ENCODE measurements around the gene SLC41A3.

Gene SLC41A3

GRCh38 chr3:126119008-126119675 lies 35.2 kb upstream of the SLC41A3 start:
- no peak for DNase-seq

DNA sequence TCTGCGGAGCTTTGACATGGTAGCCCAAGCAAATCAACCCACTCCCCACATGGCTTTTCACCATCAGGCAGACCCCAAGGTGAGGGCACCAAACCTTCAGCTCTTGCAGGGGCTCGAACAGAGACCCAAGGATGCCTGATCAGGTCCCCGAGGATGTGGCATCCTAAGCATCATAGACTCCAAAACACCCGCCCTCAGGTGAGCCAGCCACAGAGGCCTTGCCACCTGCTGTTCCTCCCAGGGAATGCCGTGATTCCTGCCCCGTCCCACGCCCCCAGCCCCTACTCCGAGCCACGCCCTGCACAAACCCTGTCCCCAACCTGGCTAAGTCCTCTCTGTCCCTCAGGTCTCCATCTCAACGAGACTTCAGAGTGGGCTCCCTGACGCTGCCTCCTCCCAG lies 34.7 kb upstream of the SLC41A3 start:
- DNase-seq = no peak

DNA sequence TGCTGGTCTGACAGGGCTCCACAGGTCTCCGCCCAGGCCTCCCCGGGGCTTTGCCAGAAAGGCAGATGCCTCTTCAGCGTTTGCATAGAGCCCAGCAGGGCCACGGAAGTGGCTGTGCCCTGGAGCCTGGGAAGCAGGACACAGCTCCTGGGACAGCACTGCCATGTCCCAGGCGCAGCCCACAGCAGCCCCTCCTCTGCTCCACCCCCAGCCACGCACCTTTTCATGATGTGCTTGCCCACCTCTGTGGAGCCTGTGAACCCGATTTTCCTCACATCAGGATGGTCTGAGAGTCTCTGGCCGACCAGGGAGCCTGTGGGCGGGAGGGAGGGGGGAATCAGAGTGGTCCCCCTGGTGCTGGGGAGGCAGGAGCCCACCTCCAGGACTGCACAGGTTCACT lies 33.9 kb upstream of the SLC41A3 start:
- DNase-seq = no peak

- DNase-seq = no peak
These were observed 33.3 kb upstream of the SLC41A3 start for GRCh38 chr3:126117212-126117611.

GRCh38 chr3:126116526-126116925 lies 32.6 kb upstream of the SLC41A3 start:
- no peak for DNase-seq

DNA sequence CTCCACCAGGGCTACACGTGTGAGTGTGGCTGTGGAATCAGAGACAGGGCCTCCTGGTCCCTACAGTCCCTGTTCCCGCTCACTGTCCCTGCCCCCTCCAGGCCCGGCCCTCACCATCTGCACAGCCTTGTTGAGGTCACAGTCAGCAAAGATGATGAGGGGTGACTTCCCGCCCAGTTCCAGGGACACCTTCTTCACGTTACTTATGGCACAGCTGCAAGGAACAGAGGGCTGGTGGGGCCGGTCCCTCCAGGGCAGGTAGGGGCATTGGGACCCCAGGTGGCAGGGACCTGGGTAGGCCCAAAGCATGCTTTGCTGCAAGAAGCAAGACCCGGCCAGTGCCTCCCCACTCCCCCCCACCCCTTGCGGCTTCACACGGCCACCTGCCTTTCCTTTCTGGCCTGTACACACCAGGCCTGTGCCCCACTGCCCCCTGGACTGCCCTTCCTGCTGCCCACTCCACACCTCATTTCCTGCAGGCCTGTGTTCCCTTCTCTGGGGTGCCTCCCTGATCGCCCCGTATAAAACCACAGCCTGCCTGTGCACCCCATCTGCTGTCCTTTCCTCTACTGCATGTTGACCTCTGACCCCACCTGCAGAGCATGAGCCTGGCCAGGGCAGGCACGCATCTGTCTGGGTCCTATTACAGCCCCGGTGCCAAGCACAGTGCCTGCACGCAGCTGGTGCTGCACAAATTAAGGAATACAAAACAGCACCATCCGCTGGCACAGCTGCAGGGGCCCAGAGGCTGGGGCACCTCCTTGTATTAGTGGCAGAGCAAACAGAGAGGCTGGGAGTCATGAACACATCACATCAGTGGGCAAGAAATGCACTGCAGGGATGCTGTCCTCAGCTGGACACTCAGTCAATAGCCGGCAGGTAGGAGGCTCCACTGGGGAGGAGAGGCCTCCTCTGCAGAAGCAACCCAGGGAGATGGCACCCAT lies 30.8 kb upstream of the SLC41A3 start:
- DNase-seq = no peak

GRCh38 chr3:126113733-126114442 lies 30.0 kb upstream of the SLC41A3 start:
- no peak for DNase-seq

GRCh38 chr3:126113238-126113555 lies 29.3 kb upstream of the SLC41A3 start:
- no peak for DNase-seq

GRCh38 chr3:126112531-126113237 lies 28.8 kb upstream of the SLC41A3 start:
- DNase-seq = no peak

- no peak for DNase-seq
These were observed 27.9 kb upstream of the SLC41A3 start for GRCh38 chr3:126111566-126112475.

DNA sequence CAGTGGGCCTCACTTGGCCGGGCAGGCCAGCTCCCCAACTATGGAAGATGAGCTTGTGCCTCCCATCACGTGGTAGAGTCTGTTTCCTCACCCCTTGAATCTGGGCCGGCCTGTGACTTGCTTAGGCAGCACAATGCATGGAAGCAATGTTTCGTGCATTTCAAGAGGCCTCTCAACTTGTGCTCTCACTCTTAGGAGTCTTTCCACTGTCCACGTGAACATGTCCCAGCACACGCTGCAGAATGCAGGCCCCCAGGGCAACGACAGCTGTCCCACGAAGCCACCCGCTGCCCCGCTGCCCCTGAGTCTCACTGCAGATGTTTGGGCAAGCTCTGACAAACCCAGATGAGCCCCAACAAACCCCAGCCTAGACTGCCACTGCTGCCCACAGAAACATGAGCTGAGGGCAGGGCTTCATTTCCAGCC lies 27.2 kb upstream of the SLC41A3 start:
- no peak for DNase-seq

DNA sequence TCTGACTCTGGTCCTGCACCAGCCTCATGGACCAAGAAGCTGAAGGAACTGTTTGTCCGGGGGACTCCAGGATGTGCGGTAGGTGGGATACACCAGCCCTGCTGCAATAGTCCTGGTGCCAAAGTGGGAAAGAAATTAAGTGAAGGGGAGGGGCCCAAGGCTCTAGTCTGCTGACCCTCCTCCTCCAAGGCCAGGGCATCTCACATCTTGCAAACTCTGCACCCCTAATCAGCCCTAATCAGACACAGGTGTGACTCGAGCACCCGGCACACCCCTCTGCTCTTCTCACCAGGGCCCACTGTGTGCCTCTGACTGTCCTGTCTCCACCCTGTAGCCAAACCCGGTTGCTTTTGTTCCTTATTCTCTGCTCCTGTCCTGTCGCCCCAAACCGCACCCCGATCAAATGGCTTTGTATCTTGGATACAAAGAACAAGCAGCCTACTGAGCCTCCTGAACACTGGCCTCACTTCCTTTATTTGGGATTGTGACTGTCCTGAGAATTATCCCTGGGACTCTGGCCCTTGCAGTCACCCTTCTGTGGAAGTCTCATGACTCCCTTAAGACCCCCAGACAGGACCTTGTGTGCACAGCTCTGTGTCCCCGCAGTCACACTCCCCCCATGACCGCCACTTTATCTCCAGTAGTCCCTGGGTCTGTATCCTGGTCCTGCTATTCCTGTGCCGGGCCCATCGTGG lies 26.7 kb upstream of the SLC41A3 start:
- no peak for DNase-seq

DNA sequence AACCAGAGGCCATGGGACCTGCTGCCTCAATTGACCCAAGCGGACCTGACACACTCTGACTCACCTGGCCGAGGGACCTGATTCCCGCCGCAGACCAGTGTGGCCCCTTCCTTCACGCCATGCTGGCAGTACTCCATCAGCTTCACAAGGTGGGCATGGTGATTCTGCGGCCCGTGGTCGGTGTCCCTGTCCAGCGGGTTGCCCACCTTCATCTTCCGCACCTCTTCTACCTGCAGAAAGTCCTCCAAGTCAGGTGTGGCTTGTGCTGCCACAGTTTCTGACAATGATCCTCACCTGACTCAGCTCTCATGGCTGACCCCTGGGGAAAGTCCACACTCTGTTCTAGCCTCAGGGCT lies 25.9 kb upstream of the SLC41A3 start:
- DNase-seq = no peak

DNA sequence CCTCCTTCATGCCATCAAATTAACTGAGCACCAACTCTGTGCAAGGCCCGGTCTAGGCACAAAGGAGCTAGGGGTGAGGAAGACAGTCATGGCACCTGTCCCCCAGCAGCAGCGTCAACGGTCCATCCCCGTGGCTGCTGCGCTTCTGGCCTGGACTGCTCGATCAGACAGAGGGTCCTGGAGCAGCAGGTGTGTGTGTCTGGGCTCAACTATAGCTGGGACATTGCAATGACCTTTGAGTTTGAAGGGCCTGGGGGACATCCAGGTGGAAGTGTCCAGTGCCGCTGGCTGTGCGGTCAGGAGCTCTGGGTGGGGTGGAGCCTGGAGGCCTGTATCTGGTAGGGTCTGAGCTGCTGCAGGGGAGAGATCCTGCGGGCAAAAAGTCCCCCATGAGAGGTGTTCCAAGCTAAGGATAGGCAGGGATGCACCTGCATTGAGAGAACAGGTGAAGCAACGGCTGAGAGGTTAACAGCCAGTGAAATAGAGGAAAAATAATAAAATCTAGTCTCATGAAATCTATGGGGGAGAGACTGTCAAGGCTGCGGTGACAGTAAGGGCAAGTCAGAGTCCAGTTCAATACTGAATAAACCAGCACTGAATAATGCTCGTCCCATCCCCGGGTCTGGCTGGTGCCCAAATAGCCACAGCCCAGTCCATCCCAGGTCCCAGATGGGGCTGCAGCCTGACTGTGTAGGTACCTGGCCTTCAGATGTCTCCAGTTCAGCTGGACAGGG lies 25.4 kb upstream of the SLC41A3 start:
- no peak for DNase-seq

DNA sequence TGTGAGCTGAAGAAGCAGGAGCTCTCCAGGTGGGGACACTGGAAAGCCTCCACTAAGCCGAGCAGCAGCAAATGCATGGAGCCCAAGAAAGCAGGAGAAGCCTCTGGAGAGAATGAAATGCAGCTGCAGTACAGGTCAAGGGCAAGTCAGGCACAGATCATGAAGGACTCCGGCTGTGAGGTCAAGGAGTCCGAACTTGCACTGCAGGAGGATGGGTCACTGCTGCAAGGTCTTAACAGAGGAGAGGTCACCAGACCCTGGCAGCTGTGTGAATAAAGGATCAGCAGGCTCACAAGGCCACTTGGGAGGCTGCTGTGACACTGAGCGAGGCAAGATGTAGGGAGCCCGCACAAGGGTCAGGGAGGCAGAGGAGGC lies 24.7 kb upstream of the SLC41A3 start:
- no peak for DNase-seq

DNA sequence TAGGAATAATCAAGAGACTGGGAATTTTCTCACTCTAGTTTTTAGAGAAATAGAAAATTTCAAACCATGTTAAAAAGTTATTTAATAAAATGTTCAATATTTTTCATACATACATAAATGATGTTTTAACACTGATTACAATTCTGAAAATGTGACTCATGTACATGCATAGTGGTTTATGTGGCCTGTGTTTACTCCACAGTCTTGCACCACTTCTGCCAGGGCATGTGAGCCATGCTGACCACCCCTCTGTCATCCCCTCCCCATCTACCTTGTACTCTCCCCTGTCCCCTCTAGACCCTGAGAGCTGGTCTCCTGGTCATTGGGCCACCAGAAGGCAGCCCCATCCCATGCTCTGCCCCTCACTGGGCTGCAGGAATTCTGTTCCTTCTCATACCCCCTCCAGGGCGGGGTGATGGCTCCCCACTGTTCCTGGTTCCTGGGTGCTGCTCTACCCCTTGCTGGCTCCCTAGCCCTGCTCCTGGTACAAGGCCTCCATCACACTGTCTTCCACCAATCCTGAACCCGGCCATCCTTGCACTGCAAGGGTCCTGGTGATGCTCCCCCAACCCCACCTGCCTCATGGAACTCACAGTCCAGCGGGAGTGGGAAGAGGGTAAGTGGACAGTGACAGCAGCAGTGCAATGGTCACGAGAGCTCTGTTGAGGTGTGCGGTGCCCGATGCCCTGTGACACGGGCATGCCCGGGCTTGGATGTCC lies 24.2 kb upstream of the SLC41A3 start:
- DNase-seq = no peak

DNA sequence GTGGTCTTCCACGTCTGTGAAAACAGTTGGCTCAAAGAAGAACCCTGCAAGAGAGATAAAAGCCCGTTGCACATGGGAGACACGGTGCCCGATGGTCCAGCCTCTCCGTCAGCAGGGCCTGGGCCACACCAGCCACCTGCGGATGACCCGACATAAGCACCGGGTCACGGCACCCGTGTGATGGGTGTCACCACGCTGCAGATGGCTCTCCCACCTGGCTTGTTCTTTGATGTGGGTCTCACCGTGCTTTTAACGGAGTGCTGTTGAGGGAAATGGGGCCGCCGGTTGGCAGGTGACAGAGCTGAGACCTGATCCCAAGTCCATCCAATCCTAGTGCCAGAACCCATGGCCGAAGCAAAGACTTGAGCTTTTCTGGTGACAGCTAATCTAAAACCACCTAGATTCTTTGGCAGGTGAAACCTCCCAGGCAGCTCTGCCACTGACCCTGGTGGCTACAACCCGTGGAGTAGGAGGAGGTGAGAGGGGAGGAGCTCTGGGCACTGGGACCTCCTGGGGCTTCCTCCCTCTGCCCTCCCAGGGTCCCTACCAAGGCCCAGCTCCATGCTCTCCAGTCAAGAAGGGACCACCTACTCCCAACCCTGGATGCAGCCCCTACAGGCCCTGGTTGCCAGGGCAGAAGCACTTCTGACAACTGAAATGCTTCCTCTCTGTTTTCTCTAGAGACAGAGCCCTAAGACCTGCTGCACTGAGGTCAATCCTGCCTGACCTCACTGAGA lies 23.4 kb upstream of the SLC41A3 start:
- no peak for DNase-seq

GRCh38 chr3:126106336-126107202 lies 22.6 kb upstream of the SLC41A3 start:
- DNase-seq = no peak
